HL-60/S4 treated with phorbol 12-myristate 13-acetate at 8.2 ng/mL for 4 days and 3 days (cell line): ENCODE measurements around the gene HECW1.

ENCODE experiments used
- in situ Hi-C: fragments of 300-500 bp; cut with MboI; formaldehyde crosslinking; loops from 2 replicates; pipeline ENCODE4 v1.15.0; 2022; ENCODE audit warnings: low sequenced_read_pairs

HECW1 gene

GRCh38 chr7:43522406-43523156, 410.1 kb downstream of the HECW1 start:
- in situ Hi-C loops: no loop called here

- in situ Hi-C loops: no loop called here
Measured at GRCh38 chr7:43528576-43529354, 416.3 kb downstream of the HECW1 start.

- in situ Hi-C loops: no loop called here
Measured at GRCh38 chr7:43530553-43531410, 418.3 kb downstream of the HECW1 start.

- in situ Hi-C loops: no loop called here
Measured at GRCh38 chr7:43531700-43532099, 419.3 kb downstream of the HECW1 start.

GRCh38 chr7:43533801-43534479, 421.5 kb downstream of the HECW1 start:
- in situ Hi-C loops: no loop called here

GRCh38 chr7:43535031-43535451, 422.6 kb downstream of the HECW1 start:
- in situ Hi-C loops: no loop called here

DNA sequence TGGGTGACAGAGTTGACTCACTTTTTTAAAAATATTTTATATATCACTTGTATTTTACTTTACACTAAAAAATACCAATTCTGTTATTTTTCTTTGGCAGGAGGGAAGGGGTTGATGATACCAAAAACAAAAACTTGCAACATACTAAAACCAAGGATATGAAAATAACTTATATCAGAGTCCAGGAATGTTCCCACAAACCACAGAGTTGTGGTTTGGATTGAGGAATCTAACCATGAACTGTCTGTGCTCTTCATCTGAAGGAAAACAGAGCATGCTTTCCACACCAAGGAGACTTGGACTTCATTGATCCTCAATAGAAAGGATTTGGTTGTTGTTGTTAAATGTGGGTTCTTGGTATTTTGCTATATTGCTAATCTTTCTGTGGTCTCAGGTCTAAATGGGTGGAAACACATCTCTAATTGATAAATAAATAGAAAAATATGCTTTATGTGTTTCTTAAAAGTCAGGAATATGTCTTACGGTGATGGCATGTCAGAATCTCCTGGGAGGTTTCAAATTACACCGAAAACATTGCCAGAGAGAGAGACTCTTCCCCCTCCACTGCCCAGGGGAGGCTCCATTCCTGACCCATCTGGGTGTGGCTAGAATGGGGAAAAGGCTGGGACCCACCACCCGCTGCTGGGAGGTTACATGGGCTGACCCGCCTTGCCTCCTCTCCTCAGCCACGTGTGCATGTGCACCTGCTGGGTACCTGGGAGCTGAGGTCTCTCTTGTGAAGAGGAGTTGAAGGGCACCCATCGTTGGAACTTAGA, 423.6 kb downstream of the HECW1 start:
- in situ Hi-C loops: no loop called here

GRCh38 chr7:43536773-43537172, 424.3 kb downstream of the HECW1 start:
- in situ Hi-C loops: no loop called here

- in situ Hi-C loops: no loop called here
Measured at GRCh38 chr7:43537765-43538403, 425.4 kb downstream of the HECW1 start.

- in situ Hi-C loops: no loop called here
Measured at GRCh38 chr7:43538404-43538771, 425.9 kb downstream of the HECW1 start.

- in situ Hi-C loops: no loop called here
Measured at GRCh38 chr7:43540471-43540870, 428.0 kb downstream of the HECW1 start.

- in situ Hi-C loops: no loop called here
Measured at GRCh38 chr7:43542716-43543115, 430.3 kb downstream of the HECW1 start.

GRCh38 chr7:43546231-43546630, 433.8 kb downstream of the HECW1 start:
- in situ Hi-C loops: no loop called here

DNA sequence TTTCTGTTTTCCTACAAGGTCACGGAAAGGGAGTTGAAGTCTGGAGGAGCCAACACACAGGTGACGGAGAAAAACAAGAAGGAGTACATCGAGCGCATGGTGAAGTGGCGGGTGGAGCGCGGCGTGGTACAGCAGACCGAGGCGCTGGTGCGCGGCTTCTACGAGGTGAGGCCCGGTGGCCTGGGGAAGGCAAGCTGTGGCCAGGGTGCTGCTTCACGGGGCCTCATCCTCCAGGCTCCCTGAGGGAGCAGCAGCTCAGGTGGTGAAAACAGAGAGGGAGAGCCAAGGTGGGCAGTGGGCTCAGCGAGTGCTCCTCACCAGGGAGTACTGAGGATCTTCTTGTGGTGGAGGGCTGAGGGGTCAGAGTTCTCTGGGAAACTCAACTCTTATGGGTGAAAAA, 438.0 kb downstream of the HECW1 start:
- in situ Hi-C loops: no loop called here

- in situ Hi-C loops: no loop called here
Measured at GRCh38 chr7:43552122-43552521, 439.7 kb downstream of the HECW1 start.

DNA sequence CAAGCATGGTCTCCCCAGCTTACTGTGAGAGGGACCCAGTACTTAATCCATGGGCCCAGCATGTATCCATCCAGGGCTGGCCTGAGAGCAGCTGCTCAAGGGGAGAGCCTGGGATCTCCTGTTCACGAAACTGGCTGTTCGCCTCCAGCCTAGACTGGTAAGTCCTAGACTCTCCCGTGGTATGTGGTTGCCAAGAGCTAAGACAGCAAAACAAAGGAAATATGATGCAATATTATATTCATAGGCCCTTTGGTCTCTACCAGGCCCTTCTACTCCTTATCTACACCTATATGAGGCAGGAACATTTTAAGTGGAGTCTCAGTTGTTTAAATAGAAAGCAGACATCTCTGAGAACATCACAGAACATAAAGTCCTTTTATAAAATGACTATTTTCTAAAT, 441.6 kb downstream of the HECW1 start:
- in situ Hi-C loops: no loop called here

DNA sequence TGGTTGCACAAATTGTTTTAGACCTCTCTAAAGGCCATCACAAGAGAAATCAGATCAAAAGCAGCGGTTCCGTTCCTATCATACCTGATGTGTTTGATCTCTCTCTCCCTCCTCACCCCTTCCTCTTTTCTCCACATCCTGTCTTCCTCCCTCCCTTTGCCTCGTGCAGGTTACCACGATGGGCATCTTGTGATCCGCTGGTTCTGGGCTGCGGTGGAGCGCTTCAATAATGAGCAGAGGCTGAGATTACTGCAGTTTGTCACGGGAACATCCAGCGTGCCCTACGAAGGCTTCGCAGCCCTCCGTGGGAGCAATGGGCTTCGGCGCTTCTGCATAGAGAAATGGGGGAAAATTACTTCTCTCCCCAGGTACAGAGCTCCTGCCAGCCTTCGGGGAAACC, 442.0 kb downstream of the HECW1 start:
- in situ Hi-C loops: no loop called here

GRCh38 chr7:43557831-43558495, 445.5 kb downstream of the HECW1 start:
- in situ Hi-C loops: no loop called here
